CD14-positive monocyte (primary cell): ENCODE measurements around the gene SPATS2. TPM values are rescaled to one million over a fixed set of nuclear protein-coding genes. Genes with fewer than 3 reads are reported as not detected.
"Not testable (repeated sequence)": the region's sequence is repeated elsewhere in the genome, so short reads cannot be mapped to it uniquely, and the experiment has no call there.

Experiments used
- DNase-seq, 3 donors: peaks; one replicate each; pipeline ENCODE4 v3.0.0-alpha.2; 2011 to 2022
- H2AFZ ChIP-seq: 2 replicates; pipeline ENCODE4 v1.6.0; 2012; ENCODE audit warnings: mild to moderate bottlenecking, low read depth, low read length, inconsistent platforms; ENCODE audit not compliant: insufficient read depth, poor library complexity, severe bottlenecking
- H3K27ac ChIP-seq, 2 donors: 1 replicate in 1 of 2; 2 replicates in 1 of 2; pipeline ENCODE4 v1.5.1; 2012 to 2013; ENCODE audit warnings: low read length in 2 of 2, control low read depth in 1 of 2, inconsistent platforms in 1 of 2, low read depth in 1 of 2, mild to moderate bottlenecking in 1 of 2
- H3K27me3 ChIP-seq, 2 donors: one replicate each; pipeline versions ENCODE4 v1.6.0 to v1.6.1; 2011 to 2013; ENCODE audit warnings: low read length in 2 of 2; ENCODE audit not compliant: control insufficient read depth in 2 of 2, insufficient read depth in 2 of 2
- H3K36me3 ChIP-seq, 2 donors: replicated peaks in 1 of 2; 1 replicate in 1 of 2; 2 replicates in 1 of 2; pipeline versions ENCODE4 v1.5.1 to v1.6.1; 2012 to 2013; ENCODE audit warnings: low read length in 2 of 2, control low read depth in 1 of 2, inconsistent platforms in 1 of 2, mild to moderate bottlenecking in 1 of 2; ENCODE audit not compliant: insufficient read depth in 2 of 2, control insufficient read depth in 1 of 2
- H3K4me1 ChIP-seq, 2 donors: 1 replicate in 1 of 2; 2 replicates in 1 of 2; pipeline versions ENCODE4 v1.5.1 to v1.6.1; 2012 to 2013; ENCODE audit warnings: low read length in 2 of 2, control low read depth in 1 of 2, inconsistent platforms in 1 of 2, mild to moderate bottlenecking in 1 of 2, moderate library complexity in 1 of 2; ENCODE audit not compliant: insufficient read depth in 2 of 2, control insufficient read depth in 1 of 2
- H3K4me2 ChIP-seq: replicated peaks from 2 replicates; pipeline ENCODE3; 2012; ENCODE audit warnings: low read length, moderate library complexity, mild to moderate bottlenecking; ENCODE audit not compliant: poor library complexity, severe bottlenecking; ENCODE audit errors: extremely low read depth
- H3K4me3 ChIP-seq, 3 experiments: fragments of 200-600 bp in 1 of 3; sonication (generic) in 1 of 3; replicated peaks in 1 of 3; 1 replicate in 2 of 3; 2 replicates in 1 of 3; pipeline ENCODE4 v1.5.1; 2011 to 2013; ENCODE audit warnings: low read length in 3 of 3, mild to moderate bottlenecking in 3 of 3, control low read depth in 2 of 3, low read depth in 2 of 3, inconsistent platforms in 1 of 3, moderate library complexity in 1 of 3
- H3K79me2 ChIP-seq: 2 replicates; pipeline ENCODE4 v1.6.0; 2012; ENCODE audit warnings: mild to moderate bottlenecking, control low read depth, inconsistent platforms, low read length, moderate library complexity; ENCODE audit not compliant: insufficient read depth
- H3K9ac ChIP-seq: 2 replicates; pipeline ENCODE4 v1.6.0; 2017; ENCODE audit warnings: low read length, mild to moderate bottlenecking; ENCODE audit not compliant: insufficient read depth, poor library complexity, severe bottlenecking
- H3K9me3 ChIP-seq, 2 donors: replicated peaks in 1 of 2; 1 replicate in 1 of 2; 2 replicates in 1 of 2; pipeline versions ENCODE4 v1.5.1 to v1.6.1; 2012 to 2013; ENCODE audit warnings: low read length in 2 of 2, control low read depth in 1 of 2; ENCODE audit not compliant: control insufficient read depth in 1 of 2, insufficient read depth in 1 of 2
- H4K20me1 ChIP-seq: 2 replicates; pipeline ENCODE4 v1.6.0; 2012; ENCODE audit warnings: mild to moderate bottlenecking, low read length, control low read depth, moderate library complexity; ENCODE audit not compliant: insufficient read depth
- H3K27ac Mint-ChIP-seq, 7 donors: one replicate each; pipeline ENCODE4 v1.8.0; 2020; ENCODE audit warnings: mild to moderate bottlenecking in 7 of 7, mixed read lengths in 7 of 7, moderate library complexity in 6 of 7, inconsistent platforms in 2 of 7
- H3K27me3 Mint-ChIP-seq, 3 donors: one replicate each; pipeline ENCODE4 v1.8.0; 2021 to 2022; ENCODE audit warnings: low read depth in 3 of 3, mild to moderate bottlenecking in 3 of 3, mixed read lengths in 3 of 3, moderate library complexity in 3 of 3, inconsistent platforms in 1 of 3
- H3K36me3 Mint-ChIP-seq, 2 donors: one replicate each; pipeline ENCODE4 v1.8.0; 2020; ENCODE audit warnings: mixed read lengths in 2 of 2, inconsistent platforms in 1 of 2, mild to moderate bottlenecking in 1 of 2
- H3K4me1 Mint-ChIP-seq: one replicate; pipeline ENCODE4 v1.8.0; 2020; ENCODE audit warnings: mild to moderate bottlenecking, mixed read lengths
- H3K4me3 Mint-ChIP-seq, 2 donors: one replicate each; pipeline ENCODE4 v1.8.0; 2020; ENCODE audit warnings: mild to moderate bottlenecking in 2 of 2, mixed read lengths in 2 of 2, moderate library complexity in 1 of 2
- H3K9me3 Mint-ChIP-seq, 7 donors: one replicate each; pipeline ENCODE4 v1.8.0; 2020 to 2022; ENCODE audit warnings: mixed read lengths in 7 of 7, mild to moderate bottlenecking in 6 of 7, moderate library complexity in 6 of 7, inconsistent platforms in 2 of 7
- CTCF ChIP-seq: fragments of 200-600 bp; IDR thresholded peaks from one replicate; pipeline ENCODE4 v1.8.0; 2022; ENCODE audit warnings: antibody characterized with exemption, mild to moderate bottlenecking
- WGBS: methylation state at CpG from one replicate; pipeline ENCODE4 v1.1.5; 2013; ENCODE audit warnings: missing lambda C conversion rate; ENCODE audit not compliant: insufficient coverage; 5-methylcytosine and 5-hydroxymethylcytosine counted together
- intact Hi-C, 2 donors: fragments of 100-400 bp; cut with micrococcal nuclease; formaldehyde crosslinking; loops; one replicate each; pipeline versions ENCODE4 v1.15.0 to v1.15.1; 2023
- polyA plus RNA-seq, 3 donors: library from polyadenylated mRNA; depleted of rRNA in 1 of 3; unstranded in 2 of 3; stranded (reverse) in 1 of 3; fragments of 300-500 nt in 2 of 3; fragments of >200 nt in 1 of 3; fragmentation: Illumina TruSeq in 2 of 3; gene quantifications; 1 replicate in 2 of 3; 2 replicates in 1 of 3; pipeline ENCODE4 v1.2.3, GENCODE V29; 2012 to 2021

Gene SPATS2
- polyA plus RNA-seq, 3 donors, result 1.1 to 3.2 (median 1.8) TPM

- H3K27me3 ChIP-seq, result no peaks in the 10 kb centered on the region
- H3K4me3 ChIP-seq, result no peak overlapping the region
- no peak overlapping the region for H3K4me2 ChIP-seq
- WGBS, result no CpG with 5 or more reads among the region's 2 CpGs
- no peaks in the 10 kb centered on the region for H4K20me1 ChIP-seq
- Mint-ChIP-seq H3K36me3 (peaks cover 0 to 4% of the 10 kb centered on the region in 2 donors), H3K27ac (no peak overlapping the region), H3K4me1 (peaks cover 3% of the 10 kb centered on the region), H3K9me3 (no peaks in the 10 kb centered on the region), H3K4me3 (no peak overlapping the region), H3K27me3 (no peaks in the 10 kb centered on the region)
- no peak for TF ChIP-seq CTCF
- no peak for DNase-seq
- no peaks in the 10 kb centered on the region for H3K36me3 ChIP-seq
- H3K27ac ChIP-seq, result no peak overlapping the region
- no peak overlapping the region for H3K9ac ChIP-seq
- intact Hi-C loops, result no loop called here
- H2AFZ ChIP-seq, result no peak overlapping the region
- peaks cover 0 to 6% of the 10 kb centered on the region in 2 donors for H3K4me1 ChIP-seq
- no peaks in the 10 kb centered on the region for H3K79me2 ChIP-seq
- no peaks in the 10 kb centered on the region for H3K9me3 ChIP-seq
Measured at GRCh38 chr12:49377386-49377785, 10.1 kb downstream of the SPATS2 start.

GRCh38 chr12:49380184-49380583 is 12.9 kb downstream of the SPATS2 start:
- H3K36me3 Mint-ChIP-seq, H3K4me1 Mint-ChIP-seq, H4K20me1 ChIP-seq, H3K79me2 ChIP-seq, H3K27ac ChIP-seq, H3K9me3 Mint-ChIP-seq, H3K27me3 ChIP-seq, DNase-seq, H2AFZ ChIP-seq, H3K9ac ChIP-seq, H3K27me3 Mint-ChIP-seq, H3K4me3 Mint-ChIP-seq, H3K4me2 ChIP-seq, H3K36me3 ChIP-seq, H3K4me3 ChIP-seq, intact Hi-C loops, H3K9me3 ChIP-seq, H3K4me1 ChIP-seq, H3K27ac Mint-ChIP-seq: not testable (repeated sequence)
- 98% methylated on average over 5 of the region's 9 CpGs for WGBS
